NCI-H2107 treated with DMSO at 0.1 percent for 48 hours (cell line): ENCODE measurements around the gene LIN7B.

ENCODE experiments used
- DNase-seq: peaks from one replicate; lab custom pipeline; 2025; ENCODE audit not compliant: unreplicated experiment; lab: John Stamatoyannopoulos, UW

The LIN7B gene

GRCh38 chr19:49094505-49095482 lies 19.4 kb upstream of the LIN7B start:
- DNase-seq, result no peak

DNA sequence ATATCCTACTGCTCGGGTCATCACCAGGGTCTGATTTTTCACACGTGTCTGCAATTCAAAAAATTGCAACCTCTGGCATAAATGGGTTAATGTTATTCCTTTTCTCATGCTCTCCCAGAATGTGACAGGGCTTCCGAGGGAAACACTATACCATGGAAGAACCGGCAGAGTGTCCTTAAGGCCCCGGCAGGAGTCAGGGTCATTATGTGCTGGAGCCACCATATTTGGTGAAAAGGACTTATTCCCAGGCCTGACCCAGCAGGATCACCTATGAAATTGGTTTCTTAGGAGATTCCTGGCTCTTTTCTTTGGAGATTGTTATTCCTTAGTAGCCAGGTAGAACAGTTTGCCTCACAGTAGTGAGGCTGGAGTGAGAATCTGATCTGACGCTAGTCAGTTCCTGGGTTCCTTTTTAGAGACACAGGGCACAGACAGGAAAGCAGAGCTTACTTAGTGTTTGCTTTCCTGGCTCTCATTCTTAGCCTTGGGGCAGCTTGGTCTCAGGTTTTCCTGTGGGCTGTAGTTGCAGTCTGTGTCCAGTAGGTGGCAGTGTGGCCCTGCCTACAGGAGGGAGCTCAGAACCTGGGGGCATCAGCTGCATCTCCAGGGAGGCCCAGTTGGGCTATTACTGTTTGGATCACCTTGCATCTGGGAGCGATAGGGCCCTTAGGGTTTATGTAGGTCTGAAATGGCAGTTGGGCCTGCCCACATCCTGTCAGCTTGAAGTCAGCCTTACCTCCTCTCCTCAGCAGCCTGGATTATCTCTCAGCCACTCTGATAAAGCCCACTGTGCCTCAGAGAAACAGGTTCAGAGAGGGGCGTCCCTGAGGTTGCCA lies 16.5 kb upstream of the LIN7B start:
- DNase-seq, result peak; percentile 58

DNA sequence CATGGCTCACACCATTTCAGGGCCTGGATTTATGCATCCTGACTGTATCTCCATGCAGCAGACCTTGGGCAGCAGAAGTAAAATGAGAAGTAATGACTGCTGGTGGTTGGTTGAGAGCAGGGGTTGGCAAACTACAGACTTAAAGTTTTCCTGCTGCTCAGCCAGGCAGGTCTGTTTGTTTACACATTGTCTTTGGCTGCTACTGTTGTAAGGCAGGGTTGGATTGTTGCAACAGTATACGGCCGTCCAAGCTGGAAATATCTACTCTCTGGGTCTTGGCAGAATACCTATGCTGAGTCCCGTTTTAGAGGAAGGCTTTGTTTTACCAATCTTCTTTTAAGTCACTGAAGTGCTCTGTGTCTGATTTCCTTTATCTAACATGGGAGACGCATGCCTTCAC lies 15.4 kb upstream of the LIN7B start:
- no peak for DNase-seq

- no peak for DNase-seq
Measured at GRCh38 chr19:49101160-49101559, 13.0 kb upstream of the LIN7B start.

DNA sequence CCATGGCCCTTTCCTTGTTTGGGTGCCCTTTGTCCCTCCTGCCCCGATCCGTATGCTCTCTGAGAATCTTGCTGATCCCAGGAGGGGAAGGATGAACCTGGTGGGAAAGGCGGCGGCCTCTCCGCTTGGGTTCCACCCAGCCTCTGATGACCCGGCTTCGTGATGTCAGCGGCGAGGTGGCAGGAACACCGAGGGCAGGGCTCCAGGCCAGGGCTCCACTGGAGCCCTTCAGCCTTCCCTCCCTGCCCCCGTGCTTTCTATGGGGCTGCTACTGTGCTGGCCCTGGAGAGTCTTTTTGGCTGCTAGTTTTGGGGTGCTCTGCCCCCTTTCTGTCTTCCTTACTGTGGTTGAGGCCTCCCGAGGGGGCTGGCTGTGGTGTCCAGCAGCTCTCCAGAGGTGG lies 11.9 kb upstream of the LIN7B start:
- no peak for DNase-seq

- DNase-seq, result no peak
Measured at GRCh38 chr19:49103331-49104085, 10.7 kb upstream of the LIN7B start.

- DNase-seq, result no peak
Measured at GRCh38 chr19:49104229-49104864, 9.8 kb upstream of the LIN7B start.

GRCh38 chr19:49106648-49107135 lies 7.5 kb upstream of the LIN7B start:
- peak; percentile 2 for DNase-seq

DNA sequence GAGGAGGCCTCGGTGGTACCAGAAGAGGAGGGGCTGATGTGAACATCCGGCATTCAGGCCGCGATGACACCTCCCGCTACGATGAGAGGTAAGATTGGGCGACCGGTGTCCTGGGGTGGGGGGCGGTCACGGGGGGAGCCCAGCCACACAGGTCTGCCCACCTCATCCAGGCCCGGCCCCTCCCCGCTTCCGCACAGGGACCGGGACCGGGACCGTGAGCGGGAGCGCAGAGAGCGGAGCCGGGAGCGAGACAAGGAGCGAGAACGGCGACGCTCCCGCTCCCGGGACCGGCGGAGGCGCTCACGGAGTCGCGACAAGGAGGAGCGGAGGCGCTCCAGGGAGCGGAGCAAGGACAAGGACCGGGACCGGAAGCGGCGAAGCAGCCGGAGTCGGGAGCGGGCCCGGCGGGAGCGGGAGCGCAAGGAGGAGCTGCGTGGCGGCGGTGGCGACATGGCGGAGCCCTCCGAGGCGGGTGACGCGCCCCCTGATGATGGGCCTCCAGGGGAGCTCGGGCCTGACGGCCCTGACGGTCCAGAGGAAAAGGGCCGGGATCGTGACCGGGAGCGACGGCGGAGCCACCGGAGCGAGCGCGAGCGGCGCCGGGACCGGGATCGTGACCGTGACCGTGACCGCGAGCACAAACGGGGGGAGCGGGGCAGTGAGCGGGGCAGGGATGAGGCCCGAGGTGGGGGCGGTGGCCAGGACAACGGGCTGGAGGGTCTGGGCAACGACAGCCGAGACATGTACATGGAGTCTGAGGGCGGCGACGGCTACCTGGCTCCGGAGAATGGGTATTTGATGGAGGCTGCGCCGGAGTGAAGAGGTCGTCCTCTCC lies 6.3 kb upstream of the LIN7B start:
- no peak for DNase-seq

GRCh38 chr19:49109051-49109450 lies 5.1 kb upstream of the LIN7B start:
- DNase-seq, result no peak

DNA sequence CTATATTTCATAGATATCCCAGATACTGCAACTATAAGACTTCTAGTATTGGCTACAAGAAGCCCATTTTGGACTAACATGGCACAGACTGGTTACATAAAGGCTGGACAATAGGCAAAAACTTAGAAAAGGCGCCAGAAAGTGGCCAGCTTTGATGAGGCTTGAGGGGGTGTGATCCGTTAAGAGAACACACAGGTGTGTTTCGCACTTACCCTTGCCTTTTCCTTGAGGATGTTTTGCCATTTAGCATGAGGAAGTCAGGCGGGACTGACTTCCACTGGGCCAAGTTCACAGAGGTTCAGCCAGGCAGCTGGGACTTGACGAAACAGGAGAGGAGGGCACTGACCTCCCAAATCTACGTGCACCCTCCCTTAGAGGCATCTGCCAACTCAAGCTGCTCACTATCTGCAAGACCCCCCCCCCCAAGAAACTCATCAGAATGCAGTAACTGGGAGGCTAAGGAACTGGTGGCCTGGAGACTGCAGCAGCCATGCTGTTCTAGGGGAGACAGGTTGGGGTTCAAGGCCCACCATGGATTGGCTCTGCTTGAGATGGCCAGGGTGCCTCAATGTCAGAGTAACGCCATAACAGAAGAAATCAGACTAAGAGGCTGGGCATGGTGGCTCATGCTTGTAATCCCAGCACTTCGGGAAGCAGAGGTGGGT lies 4.5 kb upstream of the LIN7B start:
- no peak for DNase-seq

GRCh38 chr19:49110567-49110966 lies 3.6 kb upstream of the LIN7B start:
- DNase-seq, result no peak

GRCh38 chr19:49111218-49111998 lies 2.8 kb upstream of the LIN7B start:
- no peak for DNase-seq

DNA sequence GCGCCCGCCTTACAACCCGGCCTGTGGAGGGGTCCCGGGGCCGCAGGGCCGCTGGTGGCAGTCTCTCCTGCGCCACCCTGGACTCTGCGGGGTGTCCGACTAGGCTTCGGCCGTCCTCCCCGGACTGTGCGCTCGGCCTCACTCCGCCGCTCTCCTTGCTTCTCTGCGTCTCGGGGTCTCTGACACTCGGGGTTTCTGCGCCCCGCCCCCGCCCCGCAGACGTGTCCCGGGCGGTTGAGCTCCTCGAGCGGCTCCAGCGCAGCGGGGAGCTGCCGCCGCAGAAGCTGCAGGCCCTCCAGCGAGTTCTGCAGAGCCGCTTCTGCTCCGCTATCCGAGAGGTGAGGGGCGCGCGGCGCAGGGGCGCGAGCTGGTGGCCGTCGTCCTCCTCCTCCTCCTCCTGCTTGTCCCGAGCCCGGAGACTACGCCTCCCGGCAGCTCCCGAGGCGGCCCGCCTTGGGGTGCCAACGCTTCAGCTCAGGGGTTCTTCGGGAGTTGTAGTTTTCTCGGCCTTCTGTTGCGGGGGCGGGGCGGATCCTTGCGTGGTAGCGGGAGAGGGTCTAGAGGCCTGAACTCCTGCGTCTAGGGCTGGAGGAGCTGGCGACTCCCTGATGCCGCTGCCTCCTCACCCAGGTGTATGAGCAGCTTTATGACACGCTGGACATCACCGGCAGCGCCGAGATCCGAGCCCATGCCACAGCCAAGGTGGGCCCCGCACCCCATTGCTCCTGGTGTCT lies 627 bp downstream of the LIN7B start:
- no peak for DNase-seq

- DNase-seq, result no peak
Measured at GRCh38 chr19:49116544-49116943, 2.4 kb downstream of the LIN7B start.

DNA sequence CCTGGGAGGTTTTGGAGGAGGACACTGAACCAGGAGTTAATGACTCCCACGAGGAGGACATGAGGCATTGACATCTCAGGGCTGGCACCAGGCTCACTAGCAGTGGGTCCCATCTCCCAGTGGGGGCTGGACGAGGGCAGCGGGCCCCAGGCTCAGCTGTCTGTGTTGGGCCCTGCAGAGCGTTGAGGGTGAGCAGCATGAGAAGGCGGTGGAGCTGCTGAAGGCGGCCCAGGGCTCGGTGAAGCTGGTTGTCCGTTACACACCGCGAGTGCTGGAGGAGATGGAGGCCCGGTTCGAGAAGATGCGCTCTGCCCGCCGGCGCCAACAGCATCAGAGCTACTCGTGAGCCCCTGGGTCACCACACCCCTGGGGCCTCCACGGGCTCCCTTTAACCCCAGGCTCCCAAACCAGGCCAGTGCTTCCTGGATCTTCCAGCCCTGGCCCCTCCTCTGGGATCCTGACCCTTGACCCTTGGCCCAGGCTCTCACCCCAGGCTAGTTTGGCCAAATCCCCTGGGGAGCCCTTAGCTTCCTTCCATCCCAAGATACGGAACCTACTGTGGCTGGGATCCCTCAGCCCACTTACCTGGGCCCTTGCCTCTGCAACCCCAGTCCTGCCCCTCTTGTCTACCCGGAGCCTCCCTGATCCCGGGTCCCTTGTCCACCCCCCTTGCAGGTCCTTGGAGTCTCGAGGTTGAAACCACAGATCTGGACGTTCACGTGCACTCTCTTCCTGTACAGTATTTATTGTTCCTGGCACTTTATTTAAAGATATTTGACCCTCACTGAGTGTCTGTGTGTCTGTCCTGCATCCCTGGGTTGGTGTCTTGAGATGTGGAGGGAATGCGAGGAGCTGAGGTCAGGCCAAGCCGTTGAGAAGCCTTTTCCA lies 3.8 kb downstream of the LIN7B start:
- no peak for DNase-seq
